Spleen (tissue), 7 donors: ENCODE results near the gene LAMA4.

Experiments
- POLR2A ChIP-seq, 3 donors: fragments of 450-650 bp; IDR thresholded peaks; one replicate each; pipeline ENCODE4 v1.5.1; 2017; ENCODE audit warnings: antibody characterized with exemption in 3 of 3, mild to moderate bottlenecking in 1 of 3
- POLR2AphosphoS5 ChIP-seq, 3 donors: sonication (generic); formaldehyde crosslinking; IDR thresholded peaks; one replicate each; pipeline ENCODE4 v1.5.1; 2017; ENCODE audit warnings: antibody characterized with exemption in 3 of 3
- TF ChIP-seq, protein P1 (sequence below), 11 experiments: fragments of 200-600 bp in 7 of 11; fragments of 450-650 bp in 4 of 11; sonication (generic) in 4 of 11; IDR thresholded peaks in 8 of 11; conservative IDR thresholded peaks in 3 of 11; 1 replicate in 7 of 11; 2 replicates in 4 of 11; pipeline versions ENCODE4 v1.4.0 to v1.8.0; 2016 to 2021; ENCODE audit warnings: antibody characterized with exemption in 11 of 11, inconsistent platforms in 4 of 11, mild to moderate bottlenecking in 1 of 11
- donor health status: DM: no; HTN: no; CAD: no; lungs with moderate emphysema.
- donor health status: DM: no; HTN: no; CAD: no.
- donor health status: DM: no; HTN: no; CAD: no.

DNA sequence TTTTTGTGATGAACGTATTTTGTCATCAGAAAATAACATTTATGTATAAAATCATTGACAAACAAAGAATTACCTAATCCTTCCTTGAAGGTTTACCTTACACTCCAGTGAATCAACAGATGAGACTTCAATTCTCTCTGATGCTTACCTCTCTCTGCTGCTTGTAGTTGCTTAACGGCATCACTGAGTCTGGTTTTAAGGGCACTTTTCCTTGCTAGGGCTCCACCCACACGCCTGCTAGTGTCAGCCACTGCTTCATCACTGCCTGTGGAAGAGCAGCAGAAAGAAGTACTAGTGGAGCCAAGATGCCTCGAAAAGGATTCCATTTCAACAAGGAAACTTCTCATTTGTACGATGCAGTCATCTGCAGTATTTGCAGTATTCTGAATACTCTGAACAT, 104.0 kb downstream of the LAMA4 start:
- TF ChIP-seq, protein P1, sequence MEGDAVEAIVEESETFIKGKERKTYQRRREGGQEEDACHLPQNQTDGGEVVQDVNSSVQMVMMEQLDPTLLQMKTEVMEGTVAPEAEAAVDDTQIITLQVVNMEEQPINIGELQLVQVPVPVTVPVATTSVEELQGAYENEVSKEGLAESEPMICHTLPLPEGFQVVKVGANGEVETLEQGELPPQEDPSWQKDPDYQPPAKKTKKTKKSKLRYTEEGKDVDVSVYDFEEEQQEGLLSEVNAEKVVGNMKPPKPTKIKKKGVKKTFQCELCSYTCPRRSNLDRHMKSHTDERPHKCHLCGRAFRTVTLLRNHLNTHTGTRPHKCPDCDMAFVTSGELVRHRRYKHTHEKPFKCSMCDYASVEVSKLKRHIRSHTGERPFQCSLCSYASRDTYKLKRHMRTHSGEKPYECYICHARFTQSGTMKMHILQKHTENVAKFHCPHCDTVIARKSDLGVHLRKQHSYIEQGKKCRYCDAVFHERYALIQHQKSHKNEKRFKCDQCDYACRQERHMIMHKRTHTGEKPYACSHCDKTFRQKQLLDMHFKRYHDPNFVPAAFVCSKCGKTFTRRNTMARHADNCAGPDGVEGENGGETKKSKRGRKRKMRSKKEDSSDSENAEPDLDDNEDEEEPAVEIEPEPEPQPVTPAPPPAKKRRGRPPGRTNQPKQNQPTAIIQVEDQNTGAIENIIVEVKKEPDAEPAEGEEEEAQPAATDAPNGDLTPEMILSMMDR (IDR thresholded peaks at IDR 0.05 in 8 of 11, conservative IDR thresholded peaks at IDR 0.05 in 3 of 11) = no peak
- TF ChIP-seq POLR2A (IDR thresholded peaks at IDR 0.05) (no peak), POLR2AphosphoS5 (IDR thresholded peaks at IDR 0.05) (no peak)
